Right renal cortex interstitium (tissue), 3 donors: Measurements from ENCODE around the gene CELF2. TPM values are rescaled to one million over a fixed set of nuclear protein-coding genes. Genes with fewer than 3 reads are reported as not detected.

Experiments
- DNase-seq, 3 donors: peaks; one replicate each; pipeline ENCODE4 v3.0.0-alpha.2; 2013; ENCODE audit warnings: low read depth in 3 of 3, low spot score in 2 of 3
- polyA plus RNA-seq, 3 donors: library from polyadenylated mRNA; unstranded; fragments of 120-200 nt; gene quantifications; one replicate each; pipeline ENCODE4 v1.2.1, GENCODE V29; 2013; ENCODE audit not compliant: insufficient read length in 3 of 3

CELF2 gene
- polyA plus RNA-seq, 3 donors: 9.6 to 11.8 (median 10.8) TPM

DNA sequence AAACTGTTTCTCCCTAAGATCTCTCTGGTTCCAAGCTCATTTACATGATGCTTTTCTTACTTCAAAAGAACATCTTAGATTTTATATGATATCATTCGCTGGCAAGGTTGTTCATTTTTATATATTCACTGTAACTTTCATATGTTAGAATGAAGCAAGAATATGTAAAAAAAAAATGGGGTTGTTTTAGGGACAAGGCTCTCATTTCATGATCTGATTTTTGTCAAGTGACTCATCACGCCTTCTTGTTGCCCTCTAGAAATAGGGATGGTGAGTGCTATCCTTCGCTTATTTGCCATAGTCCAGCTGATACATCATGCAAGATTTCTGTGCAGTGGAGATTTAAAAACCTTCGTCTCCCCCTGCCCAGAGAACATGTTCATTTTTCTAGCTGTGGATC lies 14.0 kb upstream of the CELF2 start:
- no peak for DNase-seq

DNA sequence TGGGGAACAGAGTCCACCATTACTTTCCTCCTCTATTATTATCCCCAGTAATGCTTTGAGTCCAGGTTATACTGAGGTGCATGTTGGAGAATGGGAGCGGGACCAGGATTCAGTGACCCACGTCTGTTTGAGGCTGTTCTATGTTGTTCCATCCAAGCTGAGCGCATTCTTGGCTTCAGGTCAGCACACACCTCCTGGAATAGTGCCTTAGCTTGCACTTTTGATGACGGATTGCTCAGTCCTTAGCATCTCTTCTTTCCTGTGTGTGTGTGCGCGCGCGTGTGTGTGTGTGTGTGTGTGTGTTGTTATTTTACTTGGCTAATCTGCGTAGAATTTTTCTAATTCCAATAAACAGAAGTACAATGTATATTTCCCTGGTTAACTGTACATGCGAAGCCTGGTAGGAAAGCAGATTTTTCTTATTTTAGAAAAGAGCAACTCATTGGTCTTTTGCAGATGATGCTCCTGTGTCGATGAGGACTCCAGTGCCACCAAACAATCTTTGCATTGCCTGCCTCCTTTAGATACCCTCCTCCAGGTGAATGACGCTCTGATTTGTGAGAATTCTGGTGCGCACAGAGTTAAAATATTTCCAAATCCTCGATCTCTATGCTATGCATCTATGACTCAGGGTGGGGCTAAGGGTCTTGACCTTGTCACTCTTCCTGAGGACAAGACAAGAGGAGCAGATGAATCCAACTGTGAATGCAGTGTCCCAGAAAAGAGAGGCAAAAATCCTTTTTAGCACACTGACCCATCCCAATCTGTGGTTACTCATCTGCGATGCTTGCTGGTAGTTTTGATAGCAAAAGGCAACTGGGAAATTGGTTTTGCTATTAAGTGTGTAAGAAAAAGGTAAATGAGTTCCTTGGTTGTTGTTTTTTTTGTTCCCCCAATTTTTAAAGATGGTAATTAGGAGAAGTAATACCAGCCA lies 13.3 kb upstream of the CELF2 start:
- DNase-seq: no peak

DNA sequence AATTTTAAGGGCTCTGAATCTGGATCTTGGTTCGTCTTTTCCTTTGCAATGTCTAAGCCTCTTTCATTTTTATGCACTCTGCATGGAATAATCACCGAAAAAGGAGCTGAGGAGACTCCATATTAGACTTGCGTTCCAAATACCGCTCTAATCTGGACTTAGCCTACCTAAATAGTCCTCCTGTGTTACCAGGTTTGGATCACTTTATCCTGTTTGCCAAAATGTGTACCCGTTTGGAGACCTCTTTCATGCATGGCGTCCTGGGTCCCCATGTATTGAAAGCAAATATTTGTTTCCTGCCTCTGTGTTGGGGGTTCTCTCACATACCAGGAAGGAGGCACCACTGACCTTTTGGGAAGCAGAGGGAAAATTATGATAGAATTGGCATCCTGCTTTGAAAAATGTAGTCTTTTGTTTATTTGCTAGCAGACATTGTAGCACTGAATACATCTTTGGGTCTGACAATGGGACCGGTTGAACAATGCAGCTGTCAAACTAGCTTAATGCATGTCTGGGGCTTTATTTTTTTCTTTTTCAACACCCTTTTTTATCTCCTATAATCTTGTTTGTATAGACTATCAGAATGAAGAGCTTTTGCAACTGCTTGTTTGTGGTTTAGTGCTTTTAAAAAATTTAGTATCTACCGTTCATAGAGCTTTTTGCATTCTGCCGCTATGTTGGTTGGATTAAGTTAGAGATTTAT lies 11.8 kb upstream of the CELF2 start:
- no peak for DNase-seq

DNA sequence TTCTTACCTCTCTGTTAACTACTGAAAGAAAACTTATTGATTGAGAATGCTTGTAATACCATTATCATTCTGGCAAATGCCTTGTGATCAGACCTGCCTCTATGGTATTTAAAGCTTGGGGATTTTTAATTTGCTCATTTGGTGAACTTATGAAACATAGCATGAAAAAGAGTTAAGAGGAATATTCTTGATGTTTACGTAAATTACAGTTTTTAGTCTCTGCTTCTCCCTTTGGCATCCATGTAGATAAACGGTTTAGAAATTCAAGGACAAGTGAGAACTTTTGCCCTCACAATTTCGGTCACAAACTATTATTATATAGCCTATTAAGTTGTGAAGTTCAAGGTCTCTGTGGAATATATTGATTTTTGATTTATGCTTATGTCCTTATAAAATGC lies 11.2 kb upstream of the CELF2 start:
- no peak for DNase-seq

DNA sequence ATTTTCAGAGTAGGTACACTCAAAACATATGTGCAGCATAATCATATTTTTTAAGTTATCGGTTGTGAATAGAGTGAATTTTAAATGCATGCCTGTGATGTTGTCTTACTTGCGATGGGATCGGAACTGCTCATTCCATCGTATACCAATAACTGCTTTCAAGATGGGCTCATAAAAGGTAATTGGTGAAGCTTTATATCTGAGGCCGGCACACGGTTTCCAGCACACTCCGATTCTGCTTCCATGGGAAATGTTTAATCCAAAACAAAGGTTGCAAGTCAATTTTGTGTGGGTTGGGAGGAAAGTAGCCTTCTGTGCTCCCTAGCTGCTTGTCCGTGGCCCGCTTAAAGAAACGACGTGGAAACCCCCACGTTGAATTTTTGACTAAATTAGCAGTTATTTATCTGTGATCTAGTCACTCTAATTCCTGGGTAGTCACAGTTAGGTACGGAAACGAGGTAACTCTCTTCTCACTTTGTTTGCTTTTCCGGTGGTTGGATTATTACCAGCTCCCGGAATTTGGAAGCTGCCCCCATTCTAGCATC lies 10.1 kb upstream of the CELF2 start:
- no peak for DNase-seq

DNA sequence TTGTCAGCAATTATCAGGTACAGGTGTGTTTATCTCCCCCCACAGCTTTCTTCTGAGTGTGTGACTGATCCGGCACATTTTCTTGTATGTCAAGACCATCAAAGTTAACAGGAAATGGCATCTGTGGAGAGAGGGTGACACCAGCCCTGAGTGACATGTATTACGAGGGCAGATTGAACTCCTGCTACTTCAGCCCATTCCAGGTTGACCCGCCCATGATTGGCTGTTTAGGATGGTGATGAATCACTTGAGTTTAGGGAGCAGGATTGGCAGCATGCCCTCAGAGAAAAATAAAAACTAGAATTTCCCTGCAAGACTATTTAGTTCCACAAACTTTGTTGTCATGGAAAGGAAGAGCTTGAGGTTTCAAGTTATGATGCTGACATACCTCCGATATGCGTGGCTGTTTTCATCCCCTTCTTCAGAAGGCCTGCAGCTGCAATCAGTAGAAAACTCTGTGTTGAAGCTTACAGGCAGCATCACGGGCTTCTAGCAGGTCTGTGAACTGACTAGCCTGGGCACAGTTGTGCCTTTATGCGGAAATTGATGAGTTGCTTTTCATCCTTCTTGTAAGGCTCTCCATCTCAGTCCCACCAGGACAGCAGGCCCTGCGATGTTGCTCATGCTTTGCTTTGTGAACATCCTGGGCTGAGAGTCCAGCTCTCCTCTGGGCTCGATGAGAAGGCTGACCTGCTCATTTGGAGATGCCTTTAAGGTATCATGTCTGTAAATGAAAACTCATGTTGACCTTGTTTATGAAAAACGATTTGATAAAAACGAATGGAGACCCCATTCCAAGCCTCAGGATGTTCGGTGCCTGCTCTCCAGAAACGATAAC lies 8.0 kb upstream of the CELF2 start:
- no peak for DNase-seq

DNA sequence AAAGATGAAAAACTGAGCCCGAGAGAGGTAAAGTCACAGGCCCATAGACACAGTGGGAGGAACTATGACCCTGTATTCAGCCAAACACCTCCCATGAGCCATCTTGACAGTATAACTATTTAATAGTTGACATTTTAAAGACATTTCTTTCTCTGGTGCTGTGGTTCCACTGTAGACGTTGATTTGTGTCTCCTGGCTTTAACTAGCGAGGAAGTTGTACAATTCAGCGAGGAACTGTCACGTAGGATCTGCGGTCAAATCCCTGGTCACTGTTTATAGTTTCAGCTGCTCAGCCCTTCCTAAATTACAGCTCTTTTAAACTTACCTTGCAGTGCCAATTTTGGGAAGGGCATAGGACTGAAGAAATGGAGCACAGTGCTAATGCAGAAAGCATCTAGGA lies 7.1 kb upstream of the CELF2 start:
- no peak for DNase-seq

DNA sequence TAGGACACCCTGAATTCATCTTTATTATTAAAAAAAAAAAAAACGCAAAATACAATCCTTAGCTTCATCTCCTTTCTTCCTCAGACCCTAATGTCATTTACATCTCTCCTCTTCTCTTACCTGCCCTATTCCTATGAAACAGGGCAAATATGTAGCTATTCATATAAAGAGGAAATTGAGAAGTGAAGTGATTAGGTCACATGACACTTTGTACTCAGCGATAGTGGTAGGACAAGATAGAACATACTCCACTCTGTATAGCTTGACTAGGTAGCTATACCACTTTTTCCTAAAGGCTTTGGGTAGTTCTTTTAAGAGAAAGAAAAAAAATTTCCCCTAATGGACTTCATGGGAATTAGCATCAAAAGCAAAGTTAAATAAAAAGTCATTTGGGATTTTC lies 6.2 kb upstream of the CELF2 start:
- DNase-seq: no peak

DNA sequence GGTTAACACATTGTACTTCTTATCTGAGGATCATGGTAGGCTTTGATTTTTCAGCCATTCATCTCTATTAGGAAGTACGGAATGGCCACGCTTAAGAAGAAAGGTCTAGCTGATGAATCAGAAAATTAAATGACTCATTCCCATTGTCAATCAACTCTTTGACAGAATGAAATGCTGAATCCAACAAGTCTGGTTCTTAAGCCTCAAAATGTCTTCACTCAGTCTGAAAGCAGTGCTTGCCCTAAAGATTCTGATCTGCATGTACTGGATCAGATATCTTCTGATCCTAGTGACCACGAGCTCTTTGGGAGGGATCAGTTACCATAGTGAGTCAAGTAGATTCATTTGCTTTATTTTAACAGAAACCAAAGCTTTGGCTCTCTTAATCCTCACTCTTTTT lies 5.7 kb upstream of the CELF2 start:
- no peak for DNase-seq

DNA sequence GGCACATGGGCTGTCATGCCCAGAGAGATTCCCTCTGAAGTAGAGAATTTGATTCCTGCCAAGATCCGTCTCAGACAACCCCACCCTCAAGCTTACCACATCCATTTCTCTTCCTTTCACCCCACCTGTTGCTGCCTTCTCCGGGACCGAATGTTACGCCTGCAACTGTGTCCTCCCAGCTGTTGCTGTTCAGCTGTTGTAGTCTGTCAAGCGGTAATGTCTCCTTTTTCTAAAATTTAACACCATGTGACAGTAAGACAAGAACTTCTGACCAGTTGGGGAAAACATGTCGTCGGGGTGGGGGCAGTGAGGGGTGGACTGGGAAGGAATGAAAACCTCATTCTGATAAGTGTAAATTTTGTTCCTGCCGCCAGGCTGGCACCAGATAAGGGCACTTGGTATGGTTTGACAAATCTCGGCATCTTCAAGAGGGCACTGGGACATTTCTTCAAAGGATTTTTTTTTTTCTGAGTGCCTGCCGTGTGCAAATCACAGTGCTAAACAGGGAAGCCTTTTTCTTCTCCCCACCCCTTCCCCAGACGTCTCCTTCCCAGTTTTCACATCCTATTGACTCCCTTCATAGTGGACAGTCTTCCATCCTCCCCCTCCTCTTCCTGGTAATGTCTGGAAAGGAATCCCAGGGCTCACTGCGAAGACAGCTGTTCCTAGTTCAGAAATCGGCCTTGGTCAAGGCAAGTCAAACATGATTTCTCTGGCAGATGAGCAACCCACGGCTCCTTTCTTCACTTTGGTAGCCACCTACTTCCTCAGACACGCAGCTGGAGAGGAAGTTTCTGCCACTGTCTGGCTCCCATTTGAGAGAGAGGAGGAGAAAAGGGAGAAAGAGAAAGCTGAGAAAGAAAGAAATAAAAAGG lies 5.0 kb upstream of the CELF2 start:
- DNase-seq: no peak

DNA sequence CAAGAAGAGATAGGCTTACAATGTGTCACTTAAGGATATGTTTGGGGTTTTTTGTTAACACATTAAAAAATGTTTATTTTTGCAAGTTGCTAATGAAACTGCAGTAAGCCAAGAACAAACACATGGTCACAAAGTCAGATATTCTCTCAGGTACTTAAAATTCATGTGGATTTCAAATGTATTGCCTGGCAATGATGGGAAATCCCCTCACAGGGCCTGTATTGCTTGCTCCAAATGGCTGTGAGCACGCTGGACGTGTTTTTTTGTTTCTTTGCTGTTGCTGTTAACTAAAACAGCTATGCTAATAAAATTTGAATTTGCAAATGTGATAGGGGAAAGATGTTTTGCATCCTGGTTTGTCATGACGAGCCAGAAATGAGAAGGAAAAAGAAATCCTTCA lies 3.8 kb upstream of the CELF2 start:
- no peak for DNase-seq

DNA sequence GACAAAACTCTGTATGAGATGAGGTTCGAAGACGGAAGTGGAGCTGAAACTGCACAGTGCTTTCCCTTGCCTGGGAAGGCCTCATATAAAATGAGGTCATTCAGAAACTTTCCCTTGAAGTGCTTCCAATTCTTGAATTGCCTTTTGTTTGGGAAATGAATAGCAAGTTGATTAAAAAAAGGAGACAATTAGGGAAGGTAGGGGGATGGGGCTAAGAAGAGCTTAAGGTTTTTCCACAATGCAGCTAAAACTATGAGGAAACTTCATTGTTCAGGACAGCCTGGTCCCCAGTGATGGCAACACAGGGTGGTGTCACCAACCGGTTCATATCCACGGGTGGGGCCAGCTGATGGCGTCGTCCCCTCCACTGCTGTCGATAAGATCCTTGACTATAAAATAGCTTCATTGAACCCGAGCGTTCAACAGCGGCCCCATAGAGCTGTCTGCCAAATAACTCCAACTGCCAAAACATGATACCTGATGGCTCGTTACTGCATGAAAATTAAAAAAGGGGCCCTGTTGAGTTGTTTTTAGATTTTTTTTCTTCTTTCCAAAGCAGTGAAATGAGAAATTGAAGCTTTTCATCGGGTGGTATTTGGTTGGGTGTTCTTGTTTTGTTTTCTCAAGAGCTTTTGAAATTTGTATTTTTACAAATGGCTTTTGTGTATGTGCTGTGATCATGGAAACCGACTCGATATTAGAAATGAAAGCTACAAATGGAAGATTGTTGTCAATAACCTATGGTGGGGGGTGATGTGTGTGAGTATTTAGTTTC lies 2.8 kb upstream of the CELF2 start:
- DNase-seq: no peak

DNA sequence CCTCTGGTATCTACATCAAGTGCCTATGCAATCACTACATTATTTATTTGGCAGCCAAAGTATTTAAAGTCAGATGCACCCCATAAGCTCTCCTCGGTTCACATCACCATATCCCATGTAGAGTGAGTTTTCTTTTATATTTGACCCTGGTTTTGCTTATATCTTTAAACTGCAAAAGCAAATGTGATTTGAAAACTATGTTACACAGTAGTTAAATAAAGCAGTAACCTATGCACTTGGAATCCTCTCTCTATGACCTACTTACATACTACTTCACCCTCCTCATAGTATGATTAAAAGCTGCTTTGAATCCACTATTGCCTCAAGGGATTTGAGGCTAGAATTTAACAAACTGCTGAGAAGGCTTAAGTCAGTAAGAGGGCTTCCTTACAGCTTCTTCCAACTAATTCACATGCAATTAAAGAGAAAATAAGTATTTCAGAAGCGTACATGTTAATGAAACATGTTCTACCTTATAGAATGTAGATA lies 2.2 kb upstream of the CELF2 start:
- no peak for DNase-seq

DNA sequence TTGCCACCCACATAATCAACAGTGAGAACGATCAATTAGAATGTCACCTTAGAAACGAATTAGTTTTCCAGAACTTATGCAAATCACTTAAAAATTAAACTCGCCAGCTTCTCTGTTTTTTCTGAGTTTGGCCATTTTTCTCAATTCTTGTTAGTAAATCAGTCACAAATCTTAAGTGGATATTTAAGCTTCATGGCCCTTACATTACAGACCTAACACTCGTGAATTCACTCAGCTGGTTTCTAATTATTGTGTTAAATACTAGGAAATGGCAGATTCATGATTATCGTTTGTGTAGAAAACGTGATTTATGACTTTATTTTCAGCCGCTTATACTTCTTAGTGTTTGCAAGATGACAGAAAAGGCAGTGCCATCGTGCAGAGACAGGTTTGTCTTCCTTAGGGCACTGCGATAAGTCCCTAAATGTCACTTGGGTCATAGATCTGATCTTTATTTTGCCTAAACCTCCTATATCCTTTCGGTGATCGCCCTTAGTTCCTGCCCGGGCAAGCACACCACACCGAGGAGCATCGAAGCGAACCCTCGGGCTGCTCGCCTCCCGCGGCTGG lies 587 bp upstream of the CELF2 start:
- no peak for DNase-seq

DNA sequence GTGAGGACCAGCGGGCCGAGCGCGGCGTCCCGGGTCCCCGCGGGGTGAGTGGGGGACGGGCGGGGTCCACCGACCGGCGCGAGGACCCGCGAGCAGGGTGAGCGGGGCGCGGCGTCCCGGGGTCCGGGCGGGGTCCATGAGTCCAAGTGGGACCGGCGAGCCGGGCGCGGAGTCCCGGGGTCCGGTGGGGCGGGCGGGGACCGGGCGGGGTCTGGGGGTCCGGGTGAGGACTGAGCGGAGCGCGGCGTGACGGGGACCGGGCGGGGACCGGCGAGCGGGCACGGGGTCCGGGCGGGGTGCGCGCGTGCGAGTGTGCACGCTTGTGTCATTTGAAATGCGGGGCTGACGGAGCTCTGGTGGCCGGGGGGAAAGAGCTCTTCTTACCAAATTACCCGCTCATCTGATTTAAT lies 765 bp downstream of the CELF2 start:
- no peak for DNase-seq

DNA sequence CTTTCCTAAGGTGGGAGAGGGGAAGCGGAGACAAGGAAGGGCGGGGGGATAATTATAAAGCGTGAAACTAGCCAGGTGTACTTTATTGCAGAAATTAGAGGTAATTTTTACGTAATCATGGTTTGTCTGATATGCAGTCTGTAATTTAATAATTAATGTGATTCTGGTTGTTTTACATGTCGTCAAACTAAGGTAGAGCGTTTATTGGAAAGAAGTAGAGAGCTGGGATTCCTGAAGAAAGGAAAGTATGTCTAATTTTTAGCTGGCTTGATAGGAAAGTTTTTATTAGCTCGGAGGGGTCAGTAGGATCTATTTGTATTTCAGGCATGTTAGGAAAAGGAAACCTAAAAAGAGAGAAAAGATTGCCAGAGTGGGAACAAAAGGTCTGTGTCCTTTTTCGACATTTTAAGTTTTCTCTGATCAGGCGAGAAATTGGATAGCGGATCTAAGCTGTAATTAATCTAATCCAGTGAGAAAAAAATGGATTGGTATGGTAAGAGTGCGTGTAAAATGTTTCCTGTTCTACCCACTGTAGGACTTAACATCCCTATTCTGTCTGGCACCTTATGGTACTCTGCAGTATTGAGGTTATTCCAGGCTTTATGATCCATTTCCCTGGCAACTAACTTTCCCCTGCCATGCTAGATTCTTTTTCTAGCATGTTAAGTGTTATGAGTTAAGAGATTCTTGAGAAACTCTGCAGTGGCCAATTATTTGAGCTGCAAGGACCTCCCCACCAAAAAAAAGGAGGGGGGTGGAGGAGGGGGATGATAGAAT lies 1.4 kb downstream of the CELF2 start:
- no peak for DNase-seq

DNA sequence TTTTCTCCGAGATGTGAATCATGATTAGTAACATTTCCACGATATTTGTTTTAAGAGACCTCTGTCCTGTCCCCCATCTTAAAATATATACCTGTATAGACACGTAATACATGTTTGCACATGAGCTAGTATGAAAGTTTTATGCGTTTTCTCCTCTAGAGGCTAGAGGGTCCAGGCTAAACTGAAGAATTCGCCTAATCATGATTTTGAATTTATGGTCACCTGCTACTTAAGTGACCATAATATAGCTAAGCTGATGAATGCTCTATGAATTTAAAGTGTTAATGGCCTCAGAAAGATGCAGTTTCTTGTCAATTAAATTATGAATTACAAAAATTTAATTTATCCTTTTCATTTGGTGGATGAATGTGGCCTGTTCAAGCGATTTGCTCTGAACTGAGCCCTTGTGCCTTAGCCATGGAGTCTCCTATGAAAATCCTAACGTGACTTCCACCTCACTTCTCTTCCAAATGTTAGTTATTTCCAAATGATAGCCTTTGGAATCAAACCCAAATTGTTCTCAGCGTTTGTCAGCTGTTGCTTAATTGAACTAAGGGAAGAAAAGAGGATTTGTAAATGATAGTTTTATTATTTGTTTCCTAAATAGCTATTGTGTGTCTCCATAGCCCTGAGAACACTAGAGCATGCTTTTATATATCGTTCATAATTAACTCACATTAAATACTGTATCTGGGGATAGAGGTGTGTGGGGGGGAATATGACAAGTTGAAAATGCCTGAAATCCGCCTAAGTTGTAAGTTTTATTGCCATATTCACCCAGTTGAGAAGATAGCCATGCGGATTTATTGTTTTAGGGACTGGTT lies 2.3 kb downstream of the CELF2 start:
- no peak for DNase-seq
